Breast epithelium (tissue), 3 donors: ENCODE results near the gene NFATC3.

Source experiments
- POLR2A ChIP-seq: fragments of 450-650 bp; IDR thresholded peaks from one replicate; pipeline ENCODE4 v1.6.1; 2016; ENCODE audit warnings: antibody characterized with exemption, mild to moderate bottlenecking, moderate library complexity
- TF ChIP-seq, protein P1 (sequence below), 3 donors: fragments of 450-650 bp; IDR thresholded peaks; one replicate each; pipeline ENCODE4 v1.5.1; 2016 to 2017; ENCODE audit warnings: antibody characterized with exemption in 3 of 3, mild to moderate bottlenecking in 3 of 3, moderate library complexity in 3 of 3

DNA sequence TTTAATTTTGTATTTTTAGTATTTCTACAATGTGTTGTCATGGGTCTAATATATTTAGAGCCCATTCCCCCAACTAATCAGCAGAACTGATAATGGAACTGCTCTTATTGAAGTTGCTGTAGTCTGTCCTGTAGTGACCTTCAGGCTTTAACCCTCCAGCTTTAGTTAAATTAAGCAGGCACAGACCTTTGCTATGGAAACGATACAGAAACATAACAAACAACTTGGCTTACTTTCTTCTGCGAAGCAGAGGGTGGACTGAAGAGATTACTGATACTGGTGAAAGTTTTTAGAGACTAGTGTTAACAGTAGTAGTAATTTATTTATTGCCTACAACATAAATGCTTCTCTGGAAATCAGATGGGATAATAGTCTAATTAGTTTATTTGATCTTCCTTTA, 61.4 kb downstream of the NFATC3 start:
- TF ChIP-seq, protein P1, sequence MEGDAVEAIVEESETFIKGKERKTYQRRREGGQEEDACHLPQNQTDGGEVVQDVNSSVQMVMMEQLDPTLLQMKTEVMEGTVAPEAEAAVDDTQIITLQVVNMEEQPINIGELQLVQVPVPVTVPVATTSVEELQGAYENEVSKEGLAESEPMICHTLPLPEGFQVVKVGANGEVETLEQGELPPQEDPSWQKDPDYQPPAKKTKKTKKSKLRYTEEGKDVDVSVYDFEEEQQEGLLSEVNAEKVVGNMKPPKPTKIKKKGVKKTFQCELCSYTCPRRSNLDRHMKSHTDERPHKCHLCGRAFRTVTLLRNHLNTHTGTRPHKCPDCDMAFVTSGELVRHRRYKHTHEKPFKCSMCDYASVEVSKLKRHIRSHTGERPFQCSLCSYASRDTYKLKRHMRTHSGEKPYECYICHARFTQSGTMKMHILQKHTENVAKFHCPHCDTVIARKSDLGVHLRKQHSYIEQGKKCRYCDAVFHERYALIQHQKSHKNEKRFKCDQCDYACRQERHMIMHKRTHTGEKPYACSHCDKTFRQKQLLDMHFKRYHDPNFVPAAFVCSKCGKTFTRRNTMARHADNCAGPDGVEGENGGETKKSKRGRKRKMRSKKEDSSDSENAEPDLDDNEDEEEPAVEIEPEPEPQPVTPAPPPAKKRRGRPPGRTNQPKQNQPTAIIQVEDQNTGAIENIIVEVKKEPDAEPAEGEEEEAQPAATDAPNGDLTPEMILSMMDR (IDR thresholded peaks at IDR 0.05) = no peak
- TF ChIP-seq POLR2A = no peak
